Nephron progenitor cell (in vitro differentiated cells): Measurements from ENCODE around the gene ANKRD65.
"Not testable (repeated sequence)": the region's sequence is repeated elsewhere in the genome, so short reads cannot be mapped to it uniquely, and the experiment has no call there.

Source experiments
- DNase-seq: peaks from one replicate; pipeline ENCODE4 v3.0.0; 2021
- H3K27ac Mint-ChIP-seq: 2 replicates; pipeline ENCODE4 v1.8.0; 2021; ENCODE audit warnings: mild to moderate bottlenecking, moderate library complexity, mixed read lengths
- H3K27me3 Mint-ChIP-seq: 2 replicates; pipeline ENCODE4 v1.8.0; 2021; ENCODE audit warnings: mild to moderate bottlenecking, low read depth, mixed read lengths; ENCODE audit not compliant: poor library complexity
- H3K36me3 Mint-ChIP-seq: 2 replicates; pipeline ENCODE4 v1.8.0; 2021; ENCODE audit warnings: low read depth, mixed read lengths
- H3K4me1 Mint-ChIP-seq: 2 replicates; pipeline ENCODE4 v1.8.0; 2021; ENCODE audit warnings: mixed read lengths
- H3K4me3 Mint-ChIP-seq: 2 replicates; pipeline ENCODE4 v1.8.0; 2021; ENCODE audit warnings: mild to moderate bottlenecking, moderate library complexity, mixed read lengths
- H3K9me3 Mint-ChIP-seq: 2 replicates; pipeline ENCODE4 v1.8.0; 2021; ENCODE audit warnings: mild to moderate bottlenecking, moderate library complexity, mixed read lengths
- CTCF ChIP-seq: fragments of 200-600 bp; sonication (generic); IDR thresholded peaks from 2 replicates; pipeline ENCODE4 v1.5.0; 2021; ENCODE audit warnings: antibody characterized with exemption

The ANKRD65 gene

GRCh38 chr1:1370771-1371300, 50.2 kb downstream of the ANKRD65 start:
- no peaks in the 10 kb centered on the region for H3K36me3 Mint-ChIP-seq
- no peaks in the 10 kb centered on the region for H3K27me3 Mint-ChIP-seq
- H3K4me1 Mint-ChIP-seq, result peaks cover 20% of the 10 kb centered on the region
- no peak for DNase-seq
- TF ChIP-seq CTCF, result no peak
- H3K9me3 Mint-ChIP-seq, result no peaks in the 10 kb centered on the region
- H3K27ac Mint-ChIP-seq, result no peak overlapping the region
- H3K4me3 Mint-ChIP-seq, result no peak overlapping the region

- peaks cover 15% of the 10 kb centered on the region for H3K4me1 Mint-ChIP-seq
- not testable (repeated sequence) for H3K27ac Mint-ChIP-seq, DNase-seq, H3K4me3 Mint-ChIP-seq, H3K9me3 Mint-ChIP-seq, H3K27me3 Mint-ChIP-seq, H3K36me3 Mint-ChIP-seq
Observed at GRCh38 chr1:1370094-1370493, 51.0 kb downstream of the ANKRD65 start.
